HG03103 (cell line): ENCODE data around the gene ELK3.

Source experiments
- ATAC-seq: cut with Tn5 transposase; IDR thresholded peaks from one replicate; pipeline ENCODE4 v1.9.1; 2021; ENCODE audit warnings: low read depth; ENCODE audit not compliant: unreplicated experiment

Gene ELK3

DNA sequence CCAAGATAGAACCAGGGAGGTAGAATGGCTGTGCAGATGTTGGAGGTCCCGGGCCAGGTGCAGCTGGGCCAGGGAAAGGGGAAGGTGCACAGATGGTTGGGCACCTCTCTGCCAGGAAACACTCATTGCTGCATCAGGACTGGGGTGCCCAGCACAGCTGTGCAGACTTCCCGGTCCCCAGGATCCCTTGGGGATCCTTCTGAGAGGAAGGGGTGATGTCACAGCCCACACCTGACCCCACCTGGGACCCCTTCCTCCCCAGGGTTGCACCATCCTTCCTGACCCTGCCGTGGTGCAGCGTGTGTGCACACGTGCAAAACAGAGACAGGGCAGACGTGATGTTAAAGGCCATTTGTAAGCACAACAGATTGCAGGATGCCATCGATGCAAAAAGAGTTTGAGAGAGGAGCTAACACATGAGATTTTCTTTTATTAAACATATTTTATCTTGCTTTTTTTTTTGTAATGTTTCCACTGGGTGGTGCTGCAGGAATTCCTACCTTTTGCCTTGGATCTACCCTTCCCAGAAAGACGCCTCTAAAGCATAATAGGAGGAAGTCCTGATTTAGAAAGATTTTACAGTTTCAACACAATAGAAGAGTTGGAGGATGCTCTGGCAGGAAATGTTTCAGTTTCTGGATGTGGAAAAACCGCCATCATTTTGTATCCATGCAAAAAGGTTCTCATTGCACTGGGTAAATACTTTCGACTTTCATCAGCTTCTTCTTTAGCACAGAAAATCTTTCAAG is 14.8 kb downstream of the ELK3 start:
- no peak for ATAC-seq

DNA sequence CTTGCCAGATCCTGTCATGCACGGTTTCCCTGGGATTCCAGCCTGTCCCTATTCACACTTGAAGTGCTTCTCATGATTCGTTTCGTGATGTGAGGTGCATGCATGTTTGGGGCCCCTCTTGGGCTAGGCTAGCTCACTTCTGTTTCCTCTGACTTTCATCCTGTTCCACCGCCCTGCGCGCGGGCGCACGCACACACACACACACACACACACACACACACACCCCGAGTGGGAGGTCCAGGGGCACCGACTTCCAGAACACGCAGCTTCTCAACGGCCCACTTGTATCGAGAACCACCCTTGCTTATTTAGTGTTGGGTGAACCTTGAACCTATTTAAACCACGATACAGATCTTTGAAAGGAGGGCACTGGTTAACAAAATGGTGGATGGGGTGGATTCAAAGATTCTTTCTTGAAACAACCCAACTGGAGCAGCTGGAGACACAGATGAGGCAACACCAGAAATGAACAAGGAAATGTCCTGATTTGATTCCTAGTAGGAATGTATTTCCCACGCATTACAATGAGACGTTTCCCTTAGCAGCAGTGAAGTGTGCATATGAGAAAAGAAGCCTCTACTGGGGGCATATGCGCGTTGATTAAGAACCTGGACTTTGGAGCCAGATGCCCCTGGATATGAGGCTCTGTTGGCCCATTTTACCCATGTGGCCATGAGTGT is 16.3 kb downstream of the ELK3 start:
- ATAC-seq, result no peak

DNA sequence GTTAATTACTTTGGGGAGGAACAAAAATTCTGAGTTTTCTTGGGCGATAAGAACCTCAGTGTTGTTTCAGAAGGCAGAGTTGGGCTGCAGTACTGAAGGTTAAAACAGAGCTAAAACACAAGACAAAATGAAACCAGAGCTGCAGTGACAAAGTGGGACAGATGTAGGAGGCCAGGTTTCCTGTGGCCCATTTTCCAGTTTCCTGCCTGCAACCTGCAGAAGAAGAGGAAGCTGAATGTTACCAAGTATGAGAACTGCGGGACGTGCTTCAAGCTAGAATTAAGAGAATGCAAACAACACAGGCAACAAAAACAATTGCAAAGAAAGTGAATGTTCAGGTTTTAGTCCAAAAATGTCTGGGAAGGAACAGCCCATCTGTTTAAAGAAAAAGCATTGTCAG is 17.8 kb downstream of the ELK3 start:
- ATAC-seq, result no peak

DNA sequence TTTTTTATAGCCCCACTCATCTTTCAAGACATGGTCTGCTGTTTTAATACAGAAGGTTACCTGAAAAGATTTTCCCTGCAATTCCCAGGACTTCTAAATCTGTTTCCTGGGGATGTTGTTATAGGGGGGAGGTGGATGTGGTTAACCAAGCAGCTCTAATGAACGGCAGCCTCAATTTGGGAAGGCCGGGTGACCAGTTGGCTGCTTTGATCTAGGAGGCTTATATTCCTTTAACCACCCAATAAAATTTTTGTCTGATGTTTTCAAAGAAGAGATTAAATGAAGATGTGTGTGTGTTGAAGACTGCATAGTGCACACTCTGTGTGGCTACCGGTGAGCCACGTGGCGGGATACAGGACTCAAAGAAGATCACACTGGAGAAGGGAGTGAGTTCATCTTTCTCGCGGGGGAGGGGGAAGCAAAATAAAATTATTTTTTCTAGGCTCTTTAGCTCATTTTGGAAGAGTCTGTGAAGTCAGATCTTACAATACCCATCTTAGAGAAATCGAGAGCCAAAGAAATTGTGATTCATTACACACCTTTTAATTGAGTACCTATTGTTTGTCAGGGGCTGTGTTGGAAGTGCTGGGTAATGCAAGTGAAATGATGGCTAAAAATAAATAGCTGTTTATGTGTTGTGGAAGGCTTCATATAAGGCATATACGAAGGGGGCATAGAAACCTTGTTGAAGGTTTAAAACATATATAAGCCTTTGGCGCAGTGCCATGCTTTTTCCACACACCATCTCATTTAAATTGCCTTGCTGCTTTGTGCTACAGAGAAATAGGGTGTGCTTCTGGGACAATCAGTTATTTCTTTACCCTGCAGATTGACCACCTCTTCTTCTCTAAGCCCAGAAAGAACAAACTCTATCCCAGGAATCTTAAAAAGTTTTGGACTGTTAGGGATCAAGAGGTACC is 18.5 kb downstream of the ELK3 start:
- ATAC-seq, result no peak

DNA sequence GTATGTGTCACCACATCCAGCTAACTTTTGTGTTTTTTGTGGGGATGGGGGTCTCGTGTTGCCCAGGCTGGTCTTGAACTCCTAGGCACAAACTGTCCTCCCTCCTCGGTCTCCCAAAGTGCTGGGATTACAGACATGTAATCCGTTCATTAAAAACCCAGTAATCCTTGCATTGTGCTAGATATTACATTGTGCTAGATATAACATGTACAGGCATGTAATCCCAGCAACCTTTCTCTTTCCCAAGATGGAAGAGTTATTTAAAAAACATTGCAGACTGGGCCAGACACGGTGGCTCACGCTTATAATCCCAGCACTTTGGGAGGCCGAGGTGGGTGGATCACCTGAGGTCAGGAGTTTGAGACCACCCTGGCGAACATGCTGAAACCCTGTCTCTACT is 19.7 kb downstream of the ELK3 start:
- ATAC-seq, result no peak

DNA sequence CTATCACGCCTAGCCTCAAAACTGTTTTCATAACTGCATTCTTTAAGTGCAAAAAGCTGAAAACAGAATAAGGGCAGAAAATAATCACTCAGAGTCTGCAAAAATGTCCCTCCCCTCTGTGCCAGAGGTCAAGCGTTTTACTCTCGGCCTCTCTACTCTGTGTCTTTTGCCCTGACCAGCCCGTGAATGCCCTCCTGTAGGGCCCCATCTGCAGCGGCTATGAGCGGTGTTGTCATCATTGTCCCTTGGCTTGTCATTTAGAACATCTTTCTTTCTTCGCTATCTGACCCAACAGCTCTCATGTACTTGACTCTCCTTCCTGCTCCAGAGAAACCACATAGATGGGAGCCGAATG is 21.7 kb downstream of the ELK3 start:
- no peak for ATAC-seq

DNA sequence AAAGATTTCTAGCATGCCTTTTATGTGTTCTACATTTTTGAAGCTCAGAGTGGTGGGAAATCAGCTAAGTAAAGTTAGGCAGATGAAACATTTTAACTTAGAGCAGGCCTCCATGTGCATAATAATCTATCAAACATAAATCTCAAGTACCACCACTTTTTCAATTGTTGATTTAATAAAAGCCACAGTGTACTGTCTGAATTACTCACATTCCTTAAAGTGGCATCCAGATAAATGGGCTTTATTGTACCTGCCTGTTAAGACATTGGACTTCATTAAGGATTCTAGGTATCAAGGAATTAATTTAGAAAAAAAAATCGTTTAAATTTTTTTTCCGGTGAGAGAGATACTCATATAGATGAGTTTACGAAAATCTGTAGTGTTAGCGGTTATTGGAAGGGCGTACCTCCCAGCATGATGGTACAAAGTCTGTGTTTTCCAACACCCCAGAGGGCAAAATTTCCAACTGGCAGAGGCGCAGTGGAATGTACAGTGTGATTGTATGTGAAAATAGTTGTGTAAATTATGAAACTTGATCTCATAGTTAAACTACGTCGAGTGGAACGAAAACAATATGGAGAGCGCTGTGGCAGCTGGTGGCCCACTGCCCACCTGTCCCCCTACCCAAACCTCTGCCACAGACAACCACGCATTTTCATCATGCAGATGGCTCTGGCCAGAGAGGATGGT is 25.0 kb downstream of the ELK3 start:
- ATAC-seq, result no peak

DNA sequence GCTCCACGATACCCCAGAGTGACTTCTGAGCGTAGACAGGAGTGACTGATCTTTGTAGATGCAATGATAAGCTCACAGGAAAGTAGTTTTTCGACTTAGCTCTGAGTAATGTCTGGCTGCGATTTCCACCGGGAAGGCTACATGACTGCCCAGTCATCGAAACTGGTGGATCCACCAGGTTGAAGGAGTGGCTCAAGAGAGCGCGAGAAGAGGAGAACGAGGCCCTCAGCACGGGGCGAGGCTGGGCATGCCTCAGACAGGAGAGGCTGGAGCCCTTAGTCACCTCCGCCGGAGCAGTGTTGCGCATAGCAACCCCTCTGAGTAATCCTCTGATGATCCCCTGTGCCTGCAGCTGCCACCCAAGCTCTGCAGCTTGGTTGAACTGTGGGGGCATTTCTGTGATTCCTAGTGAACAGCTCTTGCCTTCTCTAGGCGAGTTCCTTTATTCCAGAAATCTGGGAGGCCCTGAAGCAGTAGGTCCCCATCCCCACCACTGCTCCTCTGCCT is 25.6 kb downstream of the ELK3 start:
- ATAC-seq, result no peak

DNA sequence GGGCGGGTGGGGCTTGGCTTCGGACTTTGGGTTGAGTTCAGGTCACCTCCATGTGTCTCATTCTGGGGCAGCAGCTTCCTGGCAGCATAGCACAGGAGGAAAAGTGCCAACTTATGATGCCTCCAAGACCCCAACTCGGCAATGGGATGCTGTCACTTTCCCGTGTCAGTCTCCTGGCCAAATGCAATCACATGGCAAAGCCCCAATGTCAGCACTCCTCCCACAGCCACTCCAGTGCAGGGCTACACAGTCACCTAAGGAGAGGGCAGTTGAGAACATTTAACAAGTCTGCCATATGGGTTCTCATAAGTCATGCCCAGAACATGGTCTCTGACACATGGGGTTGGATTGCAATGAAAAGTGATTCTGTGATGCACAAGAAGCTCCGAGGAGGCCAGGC is 26.7 kb downstream of the ELK3 start:
- ATAC-seq, result no peak

DNA sequence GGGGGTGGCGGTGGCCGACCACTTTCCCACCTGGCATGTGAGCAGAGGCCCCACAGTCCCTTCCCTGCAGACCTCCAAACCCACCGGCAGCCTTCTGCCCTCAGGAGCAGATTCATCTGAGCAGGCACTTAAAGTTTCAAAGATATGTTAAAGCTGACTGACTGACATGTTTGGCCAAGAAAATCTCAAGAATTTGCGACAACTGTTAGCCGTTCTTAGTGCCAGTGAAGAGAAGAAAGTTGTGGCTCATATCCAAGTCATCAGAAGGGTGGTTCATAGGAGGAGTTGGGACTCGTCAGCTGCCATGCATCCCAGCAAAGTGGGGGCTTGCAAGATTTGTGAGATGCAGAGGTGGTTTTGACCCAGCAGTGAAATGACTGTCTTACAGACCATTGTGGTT is 27.2 kb downstream of the ELK3 start:
- ATAC-seq, result no peak

DNA sequence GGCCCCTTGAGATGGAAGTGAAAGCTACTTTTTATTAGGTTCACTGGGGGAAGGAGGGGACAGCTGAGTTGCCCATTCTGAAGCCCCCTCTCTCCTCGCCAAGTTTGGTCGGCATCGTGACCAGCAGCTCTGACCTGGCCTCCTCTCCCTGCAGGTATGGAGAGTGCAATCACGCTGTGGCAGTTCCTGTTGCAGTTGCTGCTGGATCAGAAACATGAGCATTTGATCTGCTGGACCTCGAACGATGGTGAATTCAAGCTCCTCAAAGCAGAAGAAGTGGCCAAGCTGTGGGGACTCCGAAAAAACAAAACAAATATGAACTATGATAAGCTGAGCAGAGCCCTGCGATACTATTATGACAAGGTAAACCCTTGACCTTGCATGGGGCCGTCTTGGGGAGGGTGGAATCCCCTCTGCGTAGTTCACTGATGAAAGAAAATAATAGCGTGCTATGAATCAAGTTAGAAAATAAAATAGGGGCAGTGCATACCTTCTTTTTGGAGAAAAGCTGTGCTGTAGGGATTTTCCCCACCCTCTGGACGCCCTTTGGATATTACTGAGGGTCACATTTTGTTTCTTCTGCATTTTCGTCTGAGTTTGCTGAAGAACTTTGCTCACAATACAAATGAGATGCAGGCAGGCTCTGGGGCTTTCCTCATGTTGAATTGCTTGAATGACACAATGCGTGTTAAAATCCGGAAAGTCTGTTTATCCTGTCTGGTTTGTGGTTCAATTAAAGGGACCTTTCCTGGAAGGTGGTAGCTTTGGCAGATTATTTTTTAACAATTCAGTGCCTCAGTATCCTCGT is 29.4 kb downstream of the ELK3 start:
- no peak for ATAC-seq

DNA sequence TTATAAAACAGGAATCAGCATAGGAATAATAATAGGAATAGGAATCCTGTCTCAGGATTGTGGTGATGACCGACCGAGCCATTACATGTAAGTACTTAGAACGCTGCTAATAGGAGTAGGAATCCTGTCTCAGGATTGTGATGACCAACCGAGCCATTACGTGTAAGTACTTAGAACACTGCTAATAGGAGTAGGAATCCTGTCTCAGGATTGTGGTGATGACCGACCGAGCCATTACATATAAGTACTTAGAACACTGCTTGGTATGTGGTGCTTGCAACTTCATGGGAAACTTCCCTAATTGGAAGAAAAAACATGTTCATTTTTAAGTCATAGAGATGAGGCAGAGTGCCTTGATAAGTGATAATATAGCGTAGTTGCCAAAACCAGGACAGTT is 30.0 kb downstream of the ELK3 start:
- ATAC-seq, result no peak

DNA sequence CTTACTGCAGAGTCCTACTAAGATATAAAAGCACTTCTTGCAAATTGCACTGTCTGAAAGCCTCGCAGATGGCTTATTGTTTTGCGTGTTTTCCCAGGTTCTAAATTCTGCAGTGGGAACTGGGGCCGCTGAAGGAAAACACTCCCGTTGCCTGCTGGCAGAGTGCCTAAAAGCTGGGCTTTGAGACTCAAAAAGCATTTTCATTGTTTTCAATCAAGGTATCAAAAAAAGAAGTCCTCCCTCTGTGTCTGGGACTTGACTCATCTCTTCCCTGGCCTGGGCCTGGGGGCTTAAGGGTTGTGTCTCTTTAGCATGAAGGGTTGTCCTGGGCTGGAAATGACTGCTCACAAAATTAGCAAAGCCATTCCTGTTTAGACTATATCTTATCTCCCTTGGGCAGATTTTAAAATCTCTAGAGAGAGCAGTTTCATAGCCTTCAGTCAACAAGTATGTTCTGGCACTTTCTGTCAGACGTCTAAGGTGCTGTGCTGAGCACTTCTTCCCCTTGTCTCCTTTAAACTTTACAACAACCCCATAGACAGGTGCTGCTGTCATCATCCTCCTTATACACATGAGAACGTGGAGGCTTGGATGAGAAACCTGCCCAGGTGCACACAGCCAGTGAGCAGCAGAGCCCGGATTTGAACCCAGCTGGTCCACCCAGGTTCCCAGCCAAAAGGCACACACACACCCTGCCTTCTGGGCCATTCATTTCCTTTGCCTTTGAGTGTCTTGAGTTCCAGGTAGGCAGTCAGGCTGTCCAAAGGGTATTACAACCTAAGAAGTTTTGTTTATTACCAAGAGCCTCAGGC is 31.1 kb downstream of the ELK3 start:
- ATAC-seq, result no peak

DNA sequence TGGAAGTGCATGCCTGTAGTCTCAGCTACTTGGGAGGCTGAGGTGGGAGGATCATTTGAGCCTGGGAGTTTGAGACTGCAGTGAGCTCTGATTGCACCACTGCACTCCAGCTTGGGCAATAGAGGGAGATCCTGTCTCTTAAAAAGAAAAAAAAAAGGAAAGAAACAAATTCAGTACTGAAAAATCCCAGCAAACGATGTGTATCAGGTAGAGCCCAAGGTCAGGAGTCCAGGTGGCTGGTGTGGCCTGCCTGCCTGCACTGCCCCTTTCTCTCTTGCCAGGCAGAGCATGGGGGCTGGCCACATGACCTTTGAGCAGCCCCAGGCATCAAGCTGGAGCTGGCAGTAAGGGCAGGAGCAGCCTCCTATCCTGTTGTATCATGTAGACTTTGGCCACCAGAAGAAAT is 31.8 kb downstream of the ELK3 start:
- ATAC-seq, result no peak

DNA sequence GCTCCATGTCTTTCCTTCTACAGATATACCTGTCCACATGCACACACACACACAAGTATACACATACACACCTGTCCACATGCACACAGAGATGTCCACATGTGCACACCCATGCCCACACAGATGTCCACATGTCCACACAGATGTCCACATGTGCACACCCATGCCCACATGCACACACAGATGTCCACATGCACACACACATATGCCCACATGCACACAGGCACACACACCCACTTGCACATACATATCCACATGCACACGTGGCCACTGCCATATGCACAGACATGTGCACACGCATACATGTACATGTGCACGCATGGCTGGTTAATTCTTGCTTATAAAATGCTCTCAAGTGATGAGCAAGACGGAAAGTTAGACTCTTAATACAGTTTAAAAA is 32.2 kb downstream of the ELK3 start:
- no peak for ATAC-seq

DNA sequence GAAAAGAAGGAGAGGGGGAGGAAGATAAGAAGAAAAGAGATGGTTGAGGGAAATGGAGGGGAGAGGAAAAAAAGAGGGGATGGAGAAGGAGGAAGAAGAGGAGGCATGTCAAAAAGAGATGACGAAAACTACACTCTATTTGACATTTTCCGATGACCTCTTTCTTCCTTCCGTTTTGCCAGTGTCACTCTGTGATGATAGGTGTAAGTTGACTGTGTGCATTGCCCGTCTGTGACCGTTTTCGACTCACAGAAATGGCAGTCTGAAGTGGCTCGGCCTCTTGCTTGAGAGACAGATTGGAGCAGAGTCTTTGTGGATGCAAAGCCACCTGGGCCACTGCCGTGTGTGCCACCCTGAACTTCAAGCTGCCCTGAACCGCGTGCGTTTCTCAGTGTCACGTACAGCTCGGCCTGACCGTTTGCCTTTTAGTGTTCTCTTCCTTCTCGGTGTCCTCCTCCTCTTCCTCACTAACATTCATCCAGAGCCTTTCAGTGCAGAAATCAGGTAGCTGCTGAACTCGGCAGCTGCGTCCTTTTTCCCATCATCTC is 32.7 kb downstream of the ELK3 start:
- no peak for ATAC-seq

DNA sequence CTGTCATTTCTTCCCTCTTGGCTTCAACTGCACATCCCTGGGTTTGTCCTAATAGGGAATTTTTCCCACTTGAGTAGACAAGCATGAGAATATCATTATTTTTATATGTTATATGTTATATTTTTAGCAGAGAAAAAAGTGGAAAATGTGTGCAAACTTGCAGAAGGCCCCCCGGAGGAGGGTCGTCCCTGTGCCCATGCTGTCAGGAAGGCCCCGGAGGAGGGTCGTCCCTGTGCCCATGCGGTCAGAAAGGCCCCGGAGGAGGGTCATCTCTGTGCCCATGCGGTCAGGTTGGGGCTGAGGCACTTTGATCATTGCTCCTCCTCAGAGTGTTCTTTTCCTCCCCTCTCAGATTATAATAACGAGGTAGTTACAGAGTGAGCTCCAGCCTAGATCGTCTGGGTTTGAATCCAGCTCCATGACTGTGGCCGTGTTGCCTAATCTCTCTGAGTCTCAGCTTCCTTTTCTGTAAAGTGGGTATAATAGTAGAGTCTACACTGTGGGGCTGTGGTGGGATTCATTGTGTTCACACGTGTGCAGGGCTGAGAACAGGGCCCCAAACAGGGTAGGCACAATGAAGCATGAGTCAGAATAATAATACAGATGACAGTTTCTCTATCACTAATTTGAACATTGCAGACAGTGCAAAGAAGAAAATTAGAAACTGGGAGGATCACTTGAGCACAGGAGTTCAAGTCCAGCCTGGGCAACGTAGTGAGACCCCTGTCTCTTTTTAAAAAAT is 33.4 kb downstream of the ELK3 start:
- no peak for ATAC-seq
